ENCODE data around the gene LBR. TPM values are rescaled to one million over a fixed set of nuclear protein-coding genes. Genes with fewer than 3 reads are reported as not detected.
A peak's percentile ranks its signal among the peaks of the same experiment; 100 is the strongest.

Gene LBR
- total RNA-seq, 2 donors from 2014 or later = 127 to 173 TPM

GRCh38 chr1:225378880-225379279, 49.0 kb downstream of the LBR start:
- no peak for ATAC-seq
- Mint-ChIP-seq H3K36me3 (peaks cover 1% of the 10 kb centered on the region), H3K4me1 (ENCODE audit: low read depth in 2 of 2) (peaks cover 0 to 4% of the 10 kb centered on the region in 2 donors), H3K27me3 (no peaks in the 10 kb centered on the region), H3K4me3 (no peak overlapping the region), H3K9me3 (no peaks in the 10 kb centered on the region), H3K27ac (no peak overlapping the region)
- DNase-seq (ENCODE audit: low spot score) = no peak

- no peaks in the 10 kb centered on the region for H3K36me3 Mint-ChIP-seq
- no peak overlapping the region for H3K4me3 Mint-ChIP-seq
- no peaks in the 10 kb centered on the region for H3K27me3 Mint-ChIP-seq
- H3K4me1 Mint-ChIP-seq (ENCODE audit: low read depth in 2 of 2) = peaks cover 0 to 2% of the 10 kb centered on the region in 2 donors
- no peak overlapping the region for H3K27ac Mint-ChIP-seq
- ATAC-seq (no peak), DNase-seq (ENCODE audit: low spot score) (no peak)
- H3K9me3 Mint-ChIP-seq = no peaks in the 10 kb centered on the region
Observed at GRCh38 chr1:225374996-225375395, 52.8 kb downstream of the LBR start.

- H3K27me3 Mint-ChIP-seq = no peaks in the 10 kb centered on the region
Observed at GRCh38 chr1:225373155-225373554, 54.7 kb downstream of the LBR start.

GRCh38 chr1:225371366-225372010, 56.4 kb downstream of the LBR start:
- no peaks in the 10 kb centered on the region for H3K36me3 Mint-ChIP-seq
- ATAC-seq (no peak), DNase-seq (ENCODE audit: low spot score) (no peak)
- H3K4me3 Mint-ChIP-seq = no peak overlapping the region
- no peaks in the 10 kb centered on the region for H3K9me3 Mint-ChIP-seq
- no peak overlapping the region for H3K27ac Mint-ChIP-seq
- H3K4me1 Mint-ChIP-seq (ENCODE audit: low read depth in 2 of 2) = no peaks in the 10 kb centered on the region
- H3K27me3 Mint-ChIP-seq = peaks cover 0 to 9% of the 10 kb centered on the region in 2 donors

More at GRCh38 chr1:225373155-225373554, 54.7 kb downstream of the LBR start:
- Mint-ChIP-seq H3K36me3 (no peaks in the 10 kb centered on the region), H3K4me1 (ENCODE audit: low read depth in 2 of 2) (no peaks in the 10 kb centered on the region), H3K9me3 (no peaks in the 10 kb centered on the region), H3K27ac (no peak overlapping the region), H3K4me3 (no peak overlapping the region)
- DNase-seq (ENCODE audit: low spot score) (no peak), ATAC-seq (no peak)

- ATAC-seq (no peak), DNase-seq (ENCODE audit: low spot score) (no peak)
- Mint-ChIP-seq H3K4me1 (ENCODE audit: low read depth in 2 of 2) (peaks cover 0 to 3% of the 10 kb centered on the region in 2 donors), H3K27me3 (peaks cover 0 to 9% of the 10 kb centered on the region in 2 donors), H3K4me3 (no peak overlapping the region), H3K27ac (no peak overlapping the region), H3K36me3 (no peaks in the 10 kb centered on the region), H3K9me3 (no peaks in the 10 kb centered on the region)
Observed at GRCh38 chr1:225368036-225368552, 59.7 kb downstream of the LBR start.

- Mint-ChIP-seq H3K27me3 (peaks cover 0 to 9% of the 10 kb centered on the region in 2 donors), H3K4me3 (no peak overlapping the region), H3K9me3 (no peaks in the 10 kb centered on the region), H3K36me3 (no peaks in the 10 kb centered on the region), H3K27ac (no peak overlapping the region), H3K4me1 (ENCODE audit: low read depth in 2 of 2) (peaks cover 0 to 3% of the 10 kb centered on the region in 2 donors)
- DNase-seq (ENCODE audit: low spot score) (no peak), ATAC-seq (no peak)
Observed at GRCh38 chr1:225366552-225366951, 61.3 kb downstream of the LBR start.

GRCh38 chr1:225366018-225366417, 61.8 kb downstream of the LBR start:
- no peak for ATAC-seq
- no peak for DNase-seq (ENCODE audit: low spot score)
- Mint-ChIP-seq H3K27ac (no peak overlapping the region), H3K27me3 (peaks cover 0 to 9% of the 10 kb centered on the region in 2 donors), H3K4me1 (ENCODE audit: low read depth in 2 of 2) (peaks cover 0 to 3% of the 10 kb centered on the region in 2 donors), H3K9me3 (no peaks in the 10 kb centered on the region), H3K36me3 (no peaks in the 10 kb centered on the region), H3K4me3 (no peak overlapping the region)

- ATAC-seq (no peak), DNase-seq (ENCODE audit: low spot score) (no peak)
- H3K9me3 Mint-ChIP-seq = no peaks in the 10 kb centered on the region
- H3K27ac Mint-ChIP-seq = no peak overlapping the region
- peaks cover 0 to 3% of the 10 kb centered on the region in 2 donors for H3K4me1 Mint-ChIP-seq (ENCODE audit: low read depth in 2 of 2)
- H3K4me3 Mint-ChIP-seq = no peak overlapping the region
- H3K27me3 Mint-ChIP-seq = peaks cover 5 to 19% of the 10 kb centered on the region in 2 donors
- no peaks in the 10 kb centered on the region for H3K36me3 Mint-ChIP-seq
Observed at GRCh38 chr1:225364439-225364838, 63.4 kb downstream of the LBR start.

- peaks cover 5 to 32% of the 10 kb centered on the region in 2 donors for H3K27me3 Mint-ChIP-seq
- no peak overlapping the region for H3K4me3 Mint-ChIP-seq
- peaks cover 0 to 3% of the 10 kb centered on the region in 2 donors for H3K4me1 Mint-ChIP-seq (ENCODE audit: low read depth in 2 of 2)
- no peaks in the 10 kb centered on the region for H3K36me3 Mint-ChIP-seq
- H3K27ac Mint-ChIP-seq = peak overlapping the region in 1 of 2 donors; percentile 29
- ATAC-seq (no peak), DNase-seq (ENCODE audit: low spot score) (no peak)
- no peaks in the 10 kb centered on the region for H3K9me3 Mint-ChIP-seq
Observed at GRCh38 chr1:225362805-225363204, 65.0 kb downstream of the LBR start.

GRCh38 chr1:225361176-225361575, 66.7 kb downstream of the LBR start:
- Mint-ChIP-seq H3K4me3 (no peak overlapping the region), H3K27ac (no peak overlapping the region), H3K36me3 (no peaks in the 10 kb centered on the region), H3K4me1 (ENCODE audit: low read depth in 2 of 2) (peaks cover 0 to 3% of the 10 kb centered on the region in 2 donors), H3K27me3 (peaks cover 5 to 25% of the 10 kb centered on the region in 2 donors), H3K9me3 (no peaks in the 10 kb centered on the region)
- ATAC-seq = no peak
- no peak for DNase-seq (ENCODE audit: low spot score)

- DNase-seq (ENCODE audit: low spot score) (no peak), ATAC-seq (no peak)
- Mint-ChIP-seq H3K9me3 (no peaks in the 10 kb centered on the region), H3K4me1 (ENCODE audit: low read depth in 2 of 2) (peaks cover 0 to 3% of the 10 kb centered on the region in 2 donors), H3K36me3 (no peaks in the 10 kb centered on the region), H3K27ac (no peak overlapping the region), H3K4me3 (no peak overlapping the region), H3K27me3 (peaks cover 9 to 34% of the 10 kb centered on the region in 2 donors)
Observed at GRCh38 chr1:225360119-225360518, 67.7 kb downstream of the LBR start.

GRCh38 chr1:225355863-225356262, 72.0 kb downstream of the LBR start:
- H3K9me3 Mint-ChIP-seq = no peaks in the 10 kb centered on the region
- peaks cover 20 to 48% of the 10 kb centered on the region in 2 donors for H3K27me3 Mint-ChIP-seq
- H3K27ac Mint-ChIP-seq = no peak overlapping the region
- no peaks in the 10 kb centered on the region for H3K36me3 Mint-ChIP-seq
- ATAC-seq = no peak
- H3K4me3 Mint-ChIP-seq = no peak overlapping the region
- no peak for DNase-seq (ENCODE audit: low spot score)
- H3K4me1 Mint-ChIP-seq (ENCODE audit: low read depth in 2 of 2) = no peaks in the 10 kb centered on the region

GRCh38 chr1:225354906-225355305, 72.9 kb downstream of the LBR start:
- ATAC-seq (no peak), DNase-seq (ENCODE audit: low spot score) (no peak)
- no peaks in the 10 kb centered on the region for H3K4me1 Mint-ChIP-seq (ENCODE audit: low read depth in 2 of 2)
- H3K4me3 Mint-ChIP-seq = no peak overlapping the region
- H3K9me3 Mint-ChIP-seq = no peaks in the 10 kb centered on the region
- peaks cover 25 to 52% of the 10 kb centered on the region in 2 donors for H3K27me3 Mint-ChIP-seq
- no peaks in the 10 kb centered on the region for H3K36me3 Mint-ChIP-seq
- H3K27ac Mint-ChIP-seq = no peak overlapping the region

Measured in natural killer cell treated with Interleukin-12 subunit alpha and Interleukin-12 subunit beta and Interleukin-15 and Interleukin-18, amount 100 ng/mL, for 72 hours (primary cell).